Measurements from ENCODE around the gene CFH.

GRCh38 chr1:196678510-196678884, 26.7 kb downstream of the CFH start:
- TF ChIP-seq CTCF (IDR thresholded peaks at IDR 0.05) (no peak), ZFX (IDR thresholded peaks at IDR 0.05; ENCODE audit: borderline replicate concordance) (no peak)
